ENCODE data around the gene OR5A2.

The OR5A2 gene

DNA sequence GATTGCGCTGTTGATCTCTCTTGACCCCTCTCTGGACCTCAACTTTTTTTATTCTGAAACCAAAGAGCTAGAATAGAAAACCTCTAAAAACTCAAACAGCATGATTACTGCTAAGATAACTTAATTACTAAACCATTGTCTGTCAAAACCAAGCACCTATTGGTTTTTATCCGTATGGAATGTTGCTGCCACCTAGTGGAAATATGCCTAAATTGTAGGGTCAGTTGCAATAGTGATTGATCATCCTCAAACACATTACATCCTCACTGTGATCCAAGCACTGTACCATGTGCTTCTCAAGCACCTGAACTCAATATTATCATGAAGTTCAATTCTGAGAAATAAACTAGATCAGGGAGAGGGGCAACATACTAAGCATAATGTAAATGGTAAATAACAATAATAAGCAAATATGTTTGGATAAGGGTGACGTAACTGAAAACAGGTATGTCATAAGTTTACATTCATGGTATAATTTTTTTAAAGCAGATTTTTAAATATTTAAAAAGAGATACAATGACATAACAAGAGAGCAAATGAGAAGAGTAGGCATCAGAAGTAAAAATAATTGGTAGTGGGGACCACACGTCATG is 3.8 kb upstream of the OR5A2 start:
- no peak overlapping the region for H3K4me3 ChIP-seq (ENCODE audit: low read depth in 1 of 5, low read length in 5 of 5)
- no peak overlapping the region for H3K9ac ChIP-seq (ENCODE audit: low read length in 5 of 5)
- no peaks in the 10 kb centered on the region for H3K9me3 ChIP-seq (ENCODE audit: control insufficient read depth in 5 of 5, low read length in 5 of 5)
- no peaks in the 10 kb centered on the region for H3K4me1 ChIP-seq (ENCODE audit: control insufficient read depth in 5 of 5, insufficient read depth in 5 of 5, low read length in 5 of 5)
- H3K27me3 ChIP-seq (ENCODE audit: control insufficient read depth in 5 of 5, insufficient read depth in 4 of 5, low read length in 5 of 5) = no peaks in the 10 kb centered on the region
- no peak overlapping the region for H3K27ac ChIP-seq (ENCODE audit: low read depth, low read length)
- no peaks in the 10 kb centered on the region for H3K36me3 ChIP-seq (ENCODE audit: control insufficient read depth in 5 of 5, insufficient read depth in 5 of 5, low read length in 5 of 5)

DNA sequence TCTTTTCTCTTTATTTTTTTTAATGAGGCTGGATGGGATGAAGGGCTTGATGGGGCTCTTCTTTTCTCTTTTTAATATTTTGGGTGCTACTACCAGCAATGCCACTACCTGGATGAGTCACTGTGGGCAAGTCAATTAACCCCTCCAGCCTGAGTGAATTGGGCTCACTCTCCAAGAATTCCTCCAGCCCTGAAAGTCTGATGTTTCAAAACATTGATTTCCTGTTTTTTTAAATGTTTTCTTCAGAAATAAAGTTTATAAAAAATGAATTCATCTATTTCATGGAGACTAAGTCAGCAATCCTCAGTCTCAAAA is 812 bp upstream of the OR5A2 start:
- no peaks in the 10 kb centered on the region for H3K36me3 ChIP-seq (ENCODE audit: control insufficient read depth in 5 of 5, insufficient read depth in 5 of 5, low read length in 5 of 5)
- no peaks in the 10 kb centered on the region for H3K9me3 ChIP-seq (ENCODE audit: control insufficient read depth in 5 of 5, low read length in 5 of 5)
- no peaks in the 10 kb centered on the region for H3K27me3 ChIP-seq (ENCODE audit: control insufficient read depth in 5 of 5, insufficient read depth in 4 of 5, low read length in 5 of 5)
- no peaks in the 10 kb centered on the region for H3K4me1 ChIP-seq (ENCODE audit: control insufficient read depth in 5 of 5, insufficient read depth in 5 of 5, low read length in 5 of 5)
- H3K27ac ChIP-seq (ENCODE audit: low read depth, low read length) = no peak overlapping the region
- no peak overlapping the region for H3K4me3 ChIP-seq (ENCODE audit: low read depth in 1 of 5, low read length in 5 of 5)
- no peak overlapping the region for H3K9ac ChIP-seq (ENCODE audit: low read length in 5 of 5)

DNA sequence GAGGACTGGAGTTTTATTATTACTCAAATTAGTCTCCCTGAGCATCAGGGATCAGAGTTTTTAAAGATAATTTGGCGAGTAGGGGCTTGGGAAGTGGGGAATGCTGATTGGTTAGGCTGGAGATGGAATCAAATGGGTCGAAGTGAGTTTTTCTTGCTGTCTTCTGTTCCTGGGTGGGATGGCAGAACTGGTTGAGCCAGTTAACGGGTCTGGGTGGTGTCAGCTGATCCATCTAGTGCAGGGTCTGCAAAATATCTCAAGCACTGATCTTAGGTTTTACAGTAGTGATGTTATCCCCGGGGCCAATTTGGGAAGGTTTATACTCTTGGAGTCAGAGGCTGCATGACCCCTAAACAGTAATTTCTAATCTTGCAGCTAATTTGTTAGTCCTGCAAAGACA is 1.1 kb downstream of the OR5A2 start:
- no peak overlapping the region for H3K4me3 ChIP-seq (ENCODE audit: low read depth in 1 of 5, low read length in 5 of 5)
- H3K4me1 ChIP-seq (ENCODE audit: control insufficient read depth in 5 of 5, insufficient read depth in 5 of 5, low read length in 5 of 5) = no peaks in the 10 kb centered on the region
- H3K27me3 ChIP-seq (ENCODE audit: control insufficient read depth in 5 of 5, insufficient read depth in 4 of 5, low read length in 5 of 5) = no peaks in the 10 kb centered on the region
- H3K9ac ChIP-seq (ENCODE audit: low read length in 5 of 5) = no peak overlapping the region
- H3K27ac ChIP-seq (ENCODE audit: low read depth, low read length) = no peak overlapping the region
- no peaks in the 10 kb centered on the region for H3K9me3 ChIP-seq (ENCODE audit: control insufficient read depth in 5 of 5, low read length in 5 of 5)
- H3K36me3 ChIP-seq (ENCODE audit: control insufficient read depth in 5 of 5, insufficient read depth in 5 of 5, low read length in 5 of 5) = no peaks in the 10 kb centered on the region

DNA sequence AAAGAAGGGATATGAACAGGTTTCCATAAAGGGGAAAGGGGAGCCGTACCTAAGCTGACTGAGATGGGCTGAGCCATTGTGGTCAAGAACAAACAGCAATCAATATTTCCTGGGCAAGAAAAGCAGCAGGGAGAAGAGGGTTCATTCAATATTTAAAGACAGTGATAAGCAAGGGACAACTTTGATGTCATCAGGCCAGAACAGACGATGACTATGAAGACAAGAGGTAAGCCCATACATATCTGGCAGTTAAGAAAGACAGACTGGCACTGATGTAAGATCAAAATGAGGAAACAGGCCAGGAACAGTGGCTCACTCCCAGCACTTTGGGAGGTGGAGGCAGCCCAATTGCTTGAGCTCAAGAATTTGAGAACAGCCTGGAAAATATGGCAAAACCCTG is 2.4 kb downstream of the OR5A2 start:
- Histone ChIP-seq H3K27ac (ENCODE audit: low read depth, low read length) (no peak overlapping the region), H3K9ac (ENCODE audit: low read length in 5 of 5) (no peak overlapping the region), H3K36me3 (ENCODE audit: control insufficient read depth in 5 of 5, insufficient read depth in 5 of 5, low read length in 5 of 5) (no peaks in the 10 kb centered on the region), H3K4me3 (ENCODE audit: low read depth in 1 of 5, low read length in 5 of 5) (no peak overlapping the region), H3K9me3 (ENCODE audit: control insufficient read depth in 5 of 5, low read length in 5 of 5) (no peaks in the 10 kb centered on the region), H3K4me1 (ENCODE audit: control insufficient read depth in 5 of 5, insufficient read depth in 5 of 5, low read length in 5 of 5) (no peaks in the 10 kb centered on the region), H3K27me3 (ENCODE audit: control insufficient read depth in 5 of 5, insufficient read depth in 4 of 5, low read length in 5 of 5) (no peaks in the 10 kb centered on the region)

DNA sequence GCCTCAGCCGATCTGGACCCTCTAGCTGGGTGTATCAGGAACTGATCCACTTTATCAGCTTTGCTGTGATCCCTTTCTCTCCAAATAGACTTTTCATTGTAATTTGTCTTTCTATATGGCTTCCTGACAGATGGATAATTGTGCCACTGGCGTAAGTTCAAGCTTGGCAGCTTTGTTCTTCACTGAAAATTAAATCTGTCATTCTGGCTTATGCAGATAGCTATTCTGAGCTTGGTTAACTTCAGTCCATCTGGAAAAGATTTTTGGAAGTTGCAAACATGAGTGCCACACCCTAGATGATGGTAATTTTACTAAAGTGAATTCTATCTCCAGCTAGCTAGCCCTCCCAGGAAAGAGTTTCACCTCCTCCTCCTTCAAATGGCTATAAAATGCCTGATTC is 8.1 kb downstream of the OR5A2 start:
- no peaks in the 10 kb centered on the region for H3K36me3 ChIP-seq (ENCODE audit: control insufficient read depth in 5 of 5, insufficient read depth in 5 of 5, low read length in 5 of 5)
- H3K27ac ChIP-seq (ENCODE audit: low read depth, low read length) = no peak overlapping the region
- H3K4me1 ChIP-seq (ENCODE audit: control insufficient read depth in 5 of 5, insufficient read depth in 5 of 5, low read length in 5 of 5) = peaks cover 0 to 4% (median 0%) of the 10 kb centered on the region in 5 donors
- H3K27me3 ChIP-seq (ENCODE audit: control insufficient read depth in 5 of 5, insufficient read depth in 4 of 5, low read length in 5 of 5) = peaks cover 0 to 7% (median 0%) of the 10 kb centered on the region in 5 donors
- H3K9ac ChIP-seq (ENCODE audit: low read length in 5 of 5) = no peak overlapping the region
- H3K4me3 ChIP-seq (ENCODE audit: low read depth in 1 of 5, low read length in 5 of 5) = no peak overlapping the region
- H3K9me3 ChIP-seq (ENCODE audit: control insufficient read depth in 5 of 5, low read length in 5 of 5) = no peaks in the 10 kb centered on the region

DNA sequence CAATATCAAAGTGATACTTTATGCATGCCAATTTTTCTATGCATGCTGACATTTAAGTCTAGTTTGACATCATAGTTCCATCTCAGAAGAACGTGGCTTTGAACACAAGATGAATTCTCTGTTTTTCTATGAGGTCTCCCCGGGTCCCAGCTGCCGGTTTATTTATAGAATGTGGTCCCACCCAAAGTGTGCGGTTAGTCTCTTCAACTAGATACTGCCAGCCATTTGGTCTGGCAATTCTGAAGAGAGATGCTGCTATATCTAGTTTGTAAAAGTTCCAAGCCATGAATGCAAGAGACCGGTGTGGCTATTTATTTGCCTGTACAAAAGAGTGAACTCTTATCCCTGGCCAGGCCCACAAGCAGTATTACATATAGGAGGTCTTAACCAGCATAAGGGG is 9.2 kb downstream of the OR5A2 start:
- H3K36me3 ChIP-seq (ENCODE audit: control insufficient read depth in 5 of 5, insufficient read depth in 5 of 5, low read length in 5 of 5) = no peaks in the 10 kb centered on the region
- peaks cover 0 to 5% (median 0%) of the 10 kb centered on the region in 5 donors for H3K4me1 ChIP-seq (ENCODE audit: control insufficient read depth in 5 of 5, insufficient read depth in 5 of 5, low read length in 5 of 5)
- H3K9ac ChIP-seq (ENCODE audit: low read length in 5 of 5) = no peak overlapping the region
- no peak overlapping the region for H3K4me3 ChIP-seq (ENCODE audit: low read depth in 1 of 5, low read length in 5 of 5)
- H3K9me3 ChIP-seq (ENCODE audit: control insufficient read depth in 5 of 5, low read length in 5 of 5) = no peaks in the 10 kb centered on the region
- peaks cover 0 to 7% (median 0%) of the 10 kb centered on the region in 5 donors for H3K27me3 ChIP-seq (ENCODE audit: control insufficient read depth in 5 of 5, insufficient read depth in 4 of 5, low read length in 5 of 5)
- H3K27ac ChIP-seq (ENCODE audit: low read depth, low read length) = no peak overlapping the region

DNA sequence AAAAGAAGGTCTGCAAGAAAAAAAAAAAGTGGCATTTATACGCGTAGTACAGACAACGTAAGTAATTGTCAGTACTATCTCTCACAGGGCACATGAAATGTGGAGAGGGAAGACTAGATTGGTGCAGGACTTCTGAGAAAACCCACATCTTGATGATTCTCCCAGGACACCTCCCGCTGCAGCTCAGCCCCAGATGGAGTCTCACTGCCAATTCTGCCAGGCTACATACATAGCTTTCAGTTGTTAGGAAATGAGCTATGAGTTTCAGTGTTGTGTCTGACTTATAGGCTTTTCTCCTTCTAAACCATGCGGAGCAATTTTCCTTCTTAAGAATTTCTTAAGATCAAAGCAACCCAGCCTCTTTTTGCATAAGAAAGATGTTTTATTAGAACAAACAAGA is 9.6 kb downstream of the OR5A2 start:
- Histone ChIP-seq H3K4me3 (ENCODE audit: low read depth in 1 of 5, low read length in 5 of 5) (no peak overlapping the region), H3K27ac (ENCODE audit: low read depth, low read length) (no peak overlapping the region), H3K4me1 (ENCODE audit: control insufficient read depth in 5 of 5, insufficient read depth in 5 of 5, low read length in 5 of 5) (peaks cover 0 to 5% (median 0%) of the 10 kb centered on the region in 5 donors), H3K36me3 (ENCODE audit: control insufficient read depth in 5 of 5, insufficient read depth in 5 of 5, low read length in 5 of 5) (no peaks in the 10 kb centered on the region), H3K9me3 (ENCODE audit: control insufficient read depth in 5 of 5, low read length in 5 of 5) (no peaks in the 10 kb centered on the region), H3K9ac (ENCODE audit: low read length in 5 of 5) (no peak overlapping the region), H3K27me3 (ENCODE audit: control insufficient read depth in 5 of 5, insufficient read depth in 4 of 5, low read length in 5 of 5) (peaks cover 0 to 7% (median 0%) of the 10 kb centered on the region in 5 donors)

DNA sequence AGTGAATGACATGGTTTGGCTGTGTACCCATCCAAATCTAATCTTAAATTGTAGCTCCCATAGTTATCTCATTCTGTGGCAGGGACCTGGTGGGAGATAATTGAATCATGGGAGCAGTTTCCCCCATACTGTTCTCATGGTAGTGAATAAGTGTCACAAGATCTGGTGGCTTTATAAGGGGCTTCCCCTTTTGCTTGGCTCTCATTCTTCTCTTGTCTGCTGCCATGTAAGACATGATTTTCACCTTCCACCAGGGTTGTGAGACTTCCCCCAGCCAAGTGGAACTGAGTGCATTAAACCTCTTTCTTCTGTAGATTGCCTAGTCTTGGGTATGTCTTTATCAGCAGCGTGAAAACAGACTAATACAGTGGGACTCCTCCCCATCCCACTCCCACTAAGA is 11.1 kb downstream of the OR5A2 start:
- no peak overlapping the region for H3K27ac ChIP-seq (ENCODE audit: low read depth, low read length)
- no peak overlapping the region for H3K9ac ChIP-seq (ENCODE audit: low read length in 5 of 5)
- H3K4me3 ChIP-seq (ENCODE audit: low read depth in 1 of 5, low read length in 5 of 5) = no peak overlapping the region
- peaks cover 0 to 8% (median 0%) of the 10 kb centered on the region in 5 donors for H3K9me3 ChIP-seq (ENCODE audit: control insufficient read depth in 5 of 5, low read length in 5 of 5)
- H3K36me3 ChIP-seq (ENCODE audit: control insufficient read depth in 5 of 5, insufficient read depth in 5 of 5, low read length in 5 of 5) = no peaks in the 10 kb centered on the region
- peaks cover 0 to 5% (median 0%) of the 10 kb centered on the region in 5 donors for H3K4me1 ChIP-seq (ENCODE audit: control insufficient read depth in 5 of 5, insufficient read depth in 5 of 5, low read length in 5 of 5)
- peaks cover 0 to 7% (median 0%) of the 10 kb centered on the region in 5 donors for H3K27me3 ChIP-seq (ENCODE audit: control insufficient read depth in 5 of 5, insufficient read depth in 4 of 5, low read length in 5 of 5)

DNA sequence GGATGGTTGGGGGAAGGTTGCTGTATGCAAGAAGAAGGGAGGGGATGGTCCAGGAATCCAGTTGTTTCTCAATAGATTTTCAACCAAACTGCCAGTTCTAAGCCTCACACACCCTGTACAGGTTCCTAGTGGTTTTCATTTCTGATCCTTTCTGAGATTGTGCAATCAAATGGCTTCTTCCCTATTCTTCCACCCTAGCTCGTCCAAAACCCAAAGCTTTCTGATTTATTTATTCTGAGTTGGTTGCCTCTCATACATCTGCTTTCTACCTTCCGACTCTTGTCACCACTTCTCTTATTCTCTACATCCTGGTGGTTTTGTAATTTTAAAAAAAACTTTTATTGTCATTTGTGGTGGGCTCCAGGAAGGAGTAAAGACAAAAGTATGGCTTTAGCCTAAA is 12.6 kb downstream of the OR5A2 start:
- Histone ChIP-seq H3K4me1 (ENCODE audit: control insufficient read depth in 5 of 5, insufficient read depth in 5 of 5, low read length in 5 of 5) (peaks cover 0 to 5% (median 0%) of the 10 kb centered on the region in 5 donors), H3K4me3 (ENCODE audit: low read depth in 1 of 5, low read length in 5 of 5) (no peak overlapping the region), H3K9ac (ENCODE audit: low read length in 5 of 5) (no peak overlapping the region), H3K9me3 (ENCODE audit: control insufficient read depth in 5 of 5, low read length in 5 of 5) (peaks cover 0 to 20% (median 7%) of the 10 kb centered on the region in 5 donors), H3K36me3 (ENCODE audit: control insufficient read depth in 5 of 5, insufficient read depth in 5 of 5, low read length in 5 of 5) (no peaks in the 10 kb centered on the region), H3K27ac (ENCODE audit: low read depth, low read length) (no peak overlapping the region), H3K27me3 (ENCODE audit: control insufficient read depth in 5 of 5, insufficient read depth in 4 of 5, low read length in 5 of 5) (peaks cover 0 to 7% (median 0%) of the 10 kb centered on the region in 5 donors)

DNA sequence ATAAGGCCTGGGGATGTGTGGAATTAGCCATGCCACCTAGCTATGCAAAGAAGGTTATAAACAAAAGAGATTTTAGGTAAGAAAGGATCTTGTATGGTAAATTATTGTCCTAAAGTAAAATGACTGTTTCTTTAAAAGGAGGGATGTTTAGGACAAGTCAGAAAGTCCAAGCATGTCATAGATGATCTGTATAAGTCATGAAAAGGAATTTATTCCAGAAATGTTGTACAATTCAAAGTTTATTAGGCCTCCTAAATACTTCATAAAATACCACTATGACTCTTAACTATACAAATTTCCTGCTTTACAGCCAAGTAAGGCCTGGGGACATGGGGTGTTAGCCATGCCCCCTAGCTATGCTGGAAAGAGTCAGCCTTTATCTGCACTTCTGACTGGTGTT is 22.7 kb downstream of the OR5A2 start:
- H3K27me3 ChIP-seq (ENCODE audit: control insufficient read depth in 5 of 5, insufficient read depth in 4 of 5, low read length in 5 of 5) = no peaks in the 10 kb centered on the region
- H3K4me3 ChIP-seq (ENCODE audit: low read depth in 1 of 5, low read length in 5 of 5) = no peak overlapping the region
- H3K9ac ChIP-seq (ENCODE audit: low read length in 5 of 5) = no peak overlapping the region
- no peak overlapping the region for H3K27ac ChIP-seq (ENCODE audit: low read depth, low read length)
- no peaks in the 10 kb centered on the region for H3K4me1 ChIP-seq (ENCODE audit: control insufficient read depth in 5 of 5, insufficient read depth in 5 of 5, low read length in 5 of 5)
- H3K9me3 ChIP-seq (ENCODE audit: control insufficient read depth in 5 of 5, low read length in 5 of 5) = peaks cover 0 to 9% (median 7%) of the 10 kb centered on the region in 5 donors
- H3K36me3 ChIP-seq (ENCODE audit: control insufficient read depth in 5 of 5, insufficient read depth in 5 of 5, low read length in 5 of 5) = no peaks in the 10 kb centered on the region

DNA sequence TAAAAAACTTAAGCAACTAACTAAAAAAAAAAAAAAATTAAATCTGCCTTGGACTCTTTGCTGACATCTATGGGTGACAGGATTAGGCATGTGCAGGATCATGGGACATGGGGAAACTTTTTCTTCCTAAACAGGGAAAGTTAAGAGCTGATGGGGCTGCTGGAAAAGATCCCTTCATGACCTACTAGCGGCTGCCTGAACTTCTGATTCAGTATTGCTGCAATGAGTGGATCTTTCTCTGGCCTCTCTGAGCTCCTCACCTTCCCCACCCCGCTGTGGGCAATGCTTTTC is 25.0 kb downstream of the OR5A2 start:
- no peak overlapping the region for H3K4me3 ChIP-seq (ENCODE audit: low read depth in 1 of 5, low read length in 5 of 5)
- no peak overlapping the region for H3K9ac ChIP-seq (ENCODE audit: low read length in 5 of 5)
- H3K27me3 ChIP-seq (ENCODE audit: control insufficient read depth in 5 of 5, insufficient read depth in 4 of 5, low read length in 5 of 5) = no peaks in the 10 kb centered on the region
- H3K9me3 ChIP-seq (ENCODE audit: control insufficient read depth in 5 of 5, low read length in 5 of 5) = peaks cover 0 to 8% (median 5%) of the 10 kb centered on the region in 5 donors
- no peak overlapping the region for H3K27ac ChIP-seq (ENCODE audit: low read depth, low read length)
- no peaks in the 10 kb centered on the region for H3K36me3 ChIP-seq (ENCODE audit: control insufficient read depth in 5 of 5, insufficient read depth in 5 of 5, low read length in 5 of 5)
- H3K4me1 ChIP-seq (ENCODE audit: control insufficient read depth in 5 of 5, insufficient read depth in 5 of 5, low read length in 5 of 5) = no peaks in the 10 kb centered on the region

Measured in subcutaneous abdominal adipose tissue (tissue), 5 donors.